HG02642 (cell line): ENCODE data around the gene KCTD16.

Experiments used
- ATAC-seq: cut with Tn5 transposase; IDR thresholded peaks from one replicate; pipeline ENCODE4 v1.9.1; 2021; ENCODE audit warnings: mild to moderate bottlenecking; ENCODE audit not compliant: unreplicated experiment, poor library complexity

Gene KCTD16

GRCh38 chr5:144276034-144276822 lies 105.6 kb downstream of the KCTD16 start:
- ATAC-seq, result no peak

DNA sequence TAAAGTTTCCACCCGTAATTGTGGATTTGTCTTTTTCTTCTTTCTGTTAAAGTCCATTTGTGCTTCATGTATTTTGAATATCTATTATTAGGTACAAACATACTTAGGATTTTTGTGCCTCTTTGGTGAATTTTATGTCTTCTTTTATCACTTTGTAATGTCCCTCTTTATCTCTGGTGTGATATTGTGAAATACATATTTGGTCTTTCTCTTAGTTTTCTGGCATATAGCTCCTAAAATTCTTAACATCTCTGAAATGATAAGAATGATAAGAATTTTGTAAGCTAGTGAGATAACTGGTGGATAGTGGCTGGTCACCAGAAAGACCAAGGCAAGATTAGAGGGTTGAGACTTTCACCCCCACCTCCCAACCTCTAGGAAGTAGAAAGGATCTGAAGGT lies 111.1 kb downstream of the KCTD16 start:
- ATAC-seq, result no peak

DNA sequence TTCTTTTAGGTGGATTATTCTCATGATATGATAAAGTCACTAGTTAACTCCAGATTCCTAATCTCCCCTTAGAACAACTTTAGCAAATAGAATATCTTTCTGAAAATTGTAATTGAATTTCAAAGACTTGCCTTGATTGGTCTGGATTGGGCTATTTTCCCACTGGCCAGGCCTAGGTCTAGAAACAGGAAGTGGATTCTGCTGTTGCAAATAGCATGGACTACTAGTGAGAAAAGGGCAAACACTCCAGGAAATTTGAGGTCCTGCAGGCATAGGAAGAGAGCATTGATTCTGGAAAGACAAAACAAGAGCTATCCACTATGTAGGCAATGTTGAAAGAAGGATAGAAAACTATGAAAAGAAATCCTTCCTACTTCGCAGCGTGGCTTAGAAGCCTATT lies 113.4 kb downstream of the KCTD16 start:
- no peak for ATAC-seq

GRCh38 chr5:144284931-144285502 lies 114.3 kb downstream of the KCTD16 start:
- ATAC-seq, result no peak

DNA sequence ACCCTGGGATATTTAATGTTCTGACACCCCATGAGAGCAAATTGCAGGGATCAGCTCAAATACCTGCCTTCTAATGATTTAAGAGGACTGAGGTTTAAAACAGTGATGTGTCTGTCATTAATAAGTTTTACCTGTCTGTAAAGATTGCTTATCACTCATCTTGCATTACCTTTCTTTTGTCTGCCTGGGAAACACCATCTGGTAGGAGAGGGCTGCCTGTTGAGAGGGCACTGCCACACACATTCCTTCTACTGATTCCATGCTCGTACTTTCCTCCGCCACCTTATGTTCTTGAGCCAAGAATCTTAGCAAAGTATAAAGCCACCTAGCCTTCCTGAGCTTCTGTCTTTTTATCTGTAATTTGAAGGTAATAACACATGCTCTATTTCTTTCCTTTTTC lies 118.6 kb downstream of the KCTD16 start:
- ATAC-seq, result no peak

DNA sequence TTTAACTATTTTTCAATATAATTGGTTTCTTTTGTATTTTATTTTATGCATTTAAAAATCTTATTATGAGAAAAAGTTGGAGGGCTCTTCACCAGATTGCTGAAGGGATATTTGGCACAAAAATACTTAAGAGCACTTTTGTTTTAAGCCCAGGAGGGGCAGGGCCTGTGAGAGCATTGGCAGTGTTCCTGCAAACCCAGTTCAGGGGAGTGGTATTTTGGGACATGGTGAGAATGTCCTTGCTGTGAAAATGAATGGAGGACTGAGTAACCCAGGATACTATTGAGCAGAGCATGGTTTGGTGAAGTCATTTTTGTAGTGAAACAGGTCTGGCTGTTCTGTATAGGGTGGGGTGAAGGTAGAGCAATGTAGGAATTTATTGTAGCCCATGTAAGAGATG lies 121.4 kb downstream of the KCTD16 start:
- ATAC-seq, result no peak

- no peak for ATAC-seq
Measured at GRCh38 chr5:144295284-144295683, 124.6 kb downstream of the KCTD16 start.

DNA sequence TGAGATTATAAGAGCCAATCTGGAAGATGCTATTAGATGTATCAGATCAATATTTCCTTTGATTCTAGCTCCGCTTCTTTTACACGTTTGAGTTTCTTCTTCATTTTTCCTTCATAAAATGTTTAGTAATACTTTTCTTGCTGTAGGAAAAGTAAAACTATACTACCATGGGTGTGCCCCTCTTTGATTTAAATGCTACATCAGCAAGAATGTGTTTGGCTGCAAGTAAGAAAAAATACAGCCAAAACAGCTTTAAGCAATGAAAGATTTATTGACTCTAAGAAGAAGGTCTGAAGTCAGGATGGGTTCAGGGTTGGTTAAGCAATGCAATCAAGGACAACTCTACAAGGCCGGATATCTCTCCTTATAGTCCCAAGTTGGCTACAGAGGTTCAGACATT lies 126.4 kb downstream of the KCTD16 start:
- no peak for ATAC-seq

- ATAC-seq, result no peak
Measured at GRCh38 chr5:144298658-144299057, 128.0 kb downstream of the KCTD16 start.

- no peak for ATAC-seq
Measured at GRCh38 chr5:144304688-144305087, 134.0 kb downstream of the KCTD16 start.

DNA sequence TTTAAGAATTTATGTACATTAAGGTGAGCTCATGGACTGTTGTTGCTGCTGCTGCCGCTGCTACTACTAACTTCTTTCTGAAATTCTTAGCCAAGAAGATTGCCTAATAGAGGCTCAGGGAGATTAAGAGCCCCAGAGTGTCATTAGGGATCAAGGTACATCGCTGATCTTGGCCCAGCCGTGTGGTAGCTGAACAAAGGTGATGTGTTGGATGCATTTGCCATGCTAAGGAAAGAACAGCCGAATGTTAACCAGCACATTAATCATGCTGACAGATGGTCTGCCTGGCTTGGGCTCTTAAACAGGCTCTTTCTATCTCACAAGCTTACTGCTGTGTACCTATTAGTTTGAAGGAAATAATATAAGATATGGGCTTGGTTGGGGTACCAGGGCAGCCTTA lies 137.1 kb downstream of the KCTD16 start:
- no peak for ATAC-seq

GRCh38 chr5:144308174-144308573 lies 137.5 kb downstream of the KCTD16 start:
- ATAC-seq, result no peak

- ATAC-seq, result no peak
Measured at GRCh38 chr5:144308906-144309670, 138.4 kb downstream of the KCTD16 start.

DNA sequence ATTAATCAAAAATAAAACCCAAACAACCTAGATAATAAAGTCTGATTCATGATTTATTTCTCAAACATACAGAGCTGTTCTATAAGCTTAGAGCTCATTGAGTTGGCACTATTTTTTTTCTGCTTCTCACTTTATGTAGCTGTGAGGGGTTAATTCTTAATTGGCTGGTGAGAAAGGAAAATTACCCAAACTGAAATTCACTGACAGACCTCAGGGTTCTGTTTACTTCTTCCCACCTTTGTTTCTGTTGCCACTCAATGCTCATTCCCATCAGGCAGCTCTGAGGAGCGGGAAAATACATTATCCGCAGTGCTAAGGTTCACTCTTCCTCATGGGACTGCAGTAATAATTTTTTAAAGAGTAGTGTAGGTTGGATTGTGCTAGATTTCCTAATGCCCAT lies 139.9 kb downstream of the KCTD16 start:
- ATAC-seq, result no peak

- no peak for ATAC-seq
Measured at GRCh38 chr5:144313147-144313726, 142.6 kb downstream of the KCTD16 start.

- ATAC-seq, result no peak
Measured at GRCh38 chr5:144315026-144315425, 144.4 kb downstream of the KCTD16 start.

GRCh38 chr5:144315994-144316634 lies 145.4 kb downstream of the KCTD16 start:
- no peak for ATAC-seq

DNA sequence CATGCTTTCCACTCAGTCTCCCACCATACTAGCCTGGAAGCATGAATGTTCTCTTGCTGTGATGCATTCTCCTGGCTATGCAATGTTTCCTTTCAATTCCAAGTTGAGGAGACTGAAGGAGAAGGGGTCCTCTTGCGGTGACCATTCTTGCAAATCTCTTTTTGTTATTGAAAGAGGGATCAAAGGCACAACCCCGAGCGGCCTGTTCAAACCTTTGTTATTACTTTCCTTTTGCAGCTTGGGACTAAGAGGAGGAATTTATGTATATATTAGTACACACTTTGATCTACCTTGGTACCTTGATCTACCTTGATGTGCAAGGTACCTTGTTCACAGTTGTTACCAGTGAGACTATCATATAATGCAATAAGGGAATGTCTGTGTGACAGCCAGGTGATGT lies 147.3 kb downstream of the KCTD16 start:
- no peak for ATAC-seq

- ATAC-seq, result no peak
Measured at GRCh38 chr5:144318460-144318859, 147.8 kb downstream of the KCTD16 start.

- no peak for ATAC-seq
Measured at GRCh38 chr5:144323181-144323580, 152.5 kb downstream of the KCTD16 start.

DNA sequence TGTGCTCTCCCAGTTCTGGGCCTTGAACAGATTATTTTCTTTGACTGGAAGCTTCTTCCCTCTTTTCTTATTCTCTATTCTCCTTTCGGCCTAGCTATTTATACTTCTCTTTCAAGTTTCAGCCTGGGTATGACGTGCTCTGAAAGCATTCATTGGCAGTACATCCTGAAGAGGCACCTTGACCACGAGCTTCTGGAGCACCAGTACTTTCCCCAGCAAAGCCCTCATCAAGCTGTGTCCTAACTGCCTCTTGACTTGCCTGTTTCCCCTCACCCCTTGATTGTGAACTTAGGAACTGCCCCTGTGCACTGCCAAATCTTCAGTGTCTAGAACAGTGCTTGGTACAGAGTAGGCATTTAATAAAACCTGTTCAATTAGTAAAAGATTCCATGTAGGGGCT lies 154.9 kb downstream of the KCTD16 start:
- no peak for ATAC-seq
